CMK (cell line): ENCODE data around the gene GCNT4.

Experiments
- DNase-seq: peaks from one replicate; pipeline ENCODE4 v3.0.0-alpha.2; 2010; ENCODE audit warnings: low read depth

Gene GCNT4

DNA sequence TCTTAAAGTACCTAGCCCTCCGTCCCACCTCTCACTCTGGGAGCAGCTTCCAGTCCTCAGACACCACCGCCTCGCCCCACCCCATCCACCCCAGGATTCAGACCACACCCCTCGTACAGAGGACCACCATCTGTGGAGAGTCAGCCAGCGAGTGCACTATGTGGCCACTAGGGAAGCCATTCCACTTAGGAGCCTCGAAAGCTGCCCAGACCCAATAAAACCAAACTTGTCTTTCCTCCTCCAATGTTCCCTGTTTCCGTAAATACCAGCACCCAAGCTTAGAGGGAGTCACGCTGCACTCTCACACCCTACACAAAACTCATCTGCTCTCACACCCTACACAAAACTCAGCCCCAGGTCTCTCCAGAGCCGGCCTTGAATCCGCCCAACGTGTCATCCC is 1.9 kb downstream of the GCNT4 start:
- no peak for DNase-seq

DNA sequence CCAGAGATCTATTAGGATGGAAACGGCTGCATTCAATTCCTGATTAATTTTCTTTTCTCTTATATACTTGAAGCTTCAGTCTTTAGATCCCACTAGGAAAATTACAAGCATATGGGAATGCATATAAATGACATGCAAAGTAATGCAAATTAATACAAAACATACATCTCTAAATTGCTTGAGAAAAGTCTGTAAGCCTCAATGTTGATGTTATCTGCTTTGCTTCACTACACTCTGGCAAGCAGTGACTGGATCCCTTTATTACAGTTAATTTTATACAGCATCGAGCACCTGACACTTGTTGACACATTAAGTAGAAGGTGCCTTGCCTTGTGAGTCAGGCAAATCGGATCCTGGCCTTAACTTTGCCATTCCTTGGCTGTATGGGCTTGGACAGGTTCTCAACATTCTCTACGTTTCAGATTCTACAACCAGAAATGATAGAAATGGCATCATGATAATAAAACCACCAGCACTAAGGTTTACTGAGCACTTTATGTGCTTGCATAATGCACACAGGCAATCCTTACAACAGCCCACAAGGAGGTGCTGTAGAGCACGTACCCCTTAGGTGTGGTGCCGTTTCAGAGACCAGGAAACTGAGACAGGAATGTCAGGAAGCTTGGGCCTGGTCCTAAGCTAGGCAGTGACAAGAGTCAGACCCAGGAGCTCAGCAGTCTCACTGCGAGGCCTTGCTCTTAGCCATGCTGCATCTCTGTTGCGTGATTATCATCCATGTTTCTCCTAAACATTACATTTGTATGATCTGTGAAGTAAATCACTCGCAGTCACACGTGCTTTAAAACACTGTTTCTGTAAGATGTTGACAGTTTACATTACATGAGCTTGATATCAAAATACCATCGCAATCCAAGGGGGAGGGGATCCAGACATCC is 2.7 kb downstream of the GCNT4 start:
- peak; percentile 33 for DNase-seq

DNA sequence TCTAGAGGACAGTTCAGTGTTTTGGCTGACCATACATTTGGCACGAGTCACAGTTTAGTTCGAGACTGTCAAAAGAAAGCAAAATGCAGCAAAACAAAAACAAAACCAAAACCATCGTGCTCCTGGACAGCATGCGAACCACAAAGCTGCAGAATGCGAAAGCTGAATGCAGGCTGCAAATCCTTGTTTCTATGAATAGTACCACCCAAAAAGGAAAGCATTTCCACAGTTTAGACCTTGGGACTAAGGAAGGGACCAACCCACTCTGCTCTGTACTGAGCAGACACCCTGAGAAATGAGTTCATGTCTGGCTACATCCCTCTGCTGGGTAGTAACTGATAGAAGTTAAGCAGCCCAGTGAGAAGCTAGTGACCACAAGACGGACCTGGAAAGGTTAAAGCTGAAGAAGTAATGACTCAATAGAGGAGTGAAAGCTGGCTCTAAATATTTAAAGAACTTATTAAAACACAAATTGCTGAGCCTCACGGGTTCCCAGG is 3.9 kb downstream of the GCNT4 start:
- DNase-seq = no peak

DNA sequence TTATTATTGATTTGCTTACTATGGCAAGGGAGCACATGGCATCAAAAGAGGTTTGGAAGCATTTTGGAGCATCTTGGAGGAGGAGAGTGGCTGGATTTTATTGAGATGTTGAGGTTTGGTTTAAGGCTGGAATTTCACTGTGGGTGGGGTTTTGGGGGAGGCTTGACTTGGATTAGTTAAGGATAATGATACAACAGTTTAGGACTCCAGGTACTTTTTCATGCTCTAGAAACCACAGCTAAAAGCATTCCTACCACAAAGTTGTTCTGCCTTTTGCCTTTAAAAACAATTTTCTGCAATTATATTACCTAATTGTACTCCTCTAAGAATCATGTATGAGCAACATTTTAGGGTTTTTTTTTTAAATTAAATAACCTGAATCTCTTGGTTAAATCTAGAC is 5.0 kb downstream of the GCNT4 start:
- DNase-seq = no peak

DNA sequence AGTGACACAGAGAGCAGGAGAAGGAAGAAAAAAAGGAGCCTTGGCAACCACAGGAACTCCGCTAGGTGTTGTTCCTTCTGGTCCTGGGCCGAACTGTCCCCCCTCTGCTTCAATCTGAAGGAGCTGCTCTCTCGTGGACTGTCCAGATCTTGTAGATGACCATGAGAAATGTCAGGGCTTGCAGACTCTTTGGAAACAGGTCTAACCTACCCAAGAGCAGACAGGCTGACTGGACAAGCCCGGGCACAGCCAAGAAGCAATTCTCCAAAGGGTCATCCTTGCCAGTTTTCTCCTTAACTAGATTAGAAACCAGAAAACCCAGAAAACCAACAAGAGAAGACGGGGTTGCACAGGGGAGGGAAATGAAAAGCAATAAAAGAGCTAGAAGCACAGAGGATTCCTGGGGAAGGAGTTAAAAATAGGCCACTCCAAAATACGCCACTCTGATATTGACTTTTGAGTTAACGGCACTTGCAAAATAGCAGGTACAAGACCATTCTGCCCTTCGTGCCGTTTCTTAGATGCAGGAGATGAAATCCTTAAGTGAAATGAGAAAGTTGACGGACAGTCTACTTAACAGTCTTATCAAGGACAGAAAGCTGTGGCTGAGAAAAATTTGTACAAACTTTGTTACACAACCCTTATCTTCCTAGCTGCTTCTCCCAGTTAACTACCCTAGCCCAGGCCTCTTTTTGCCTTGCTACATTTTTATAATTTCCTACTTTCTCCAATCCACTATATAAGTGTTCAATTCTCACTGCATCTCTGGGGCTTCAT is 5.8 kb downstream of the GCNT4 start:
- no peak for DNase-seq

DNA sequence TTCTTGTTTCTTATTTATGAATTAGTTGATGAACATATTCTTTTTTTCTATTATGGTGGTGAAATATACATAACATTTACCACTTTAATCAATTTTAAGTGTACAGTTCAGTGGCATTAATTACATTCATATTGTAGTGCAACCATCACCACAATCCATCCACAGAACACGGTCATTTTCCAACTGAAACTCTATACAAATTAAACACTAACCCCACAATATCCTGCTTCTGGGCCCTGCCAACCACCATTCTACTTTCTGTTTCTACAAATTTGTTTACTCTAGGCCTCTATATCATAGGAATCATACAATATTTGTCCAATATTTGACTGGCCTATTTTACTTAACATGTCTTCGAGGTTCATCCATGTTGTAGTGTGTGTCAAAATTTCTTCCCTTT is 7.3 kb downstream of the GCNT4 start:
- DNase-seq = no peak

DNA sequence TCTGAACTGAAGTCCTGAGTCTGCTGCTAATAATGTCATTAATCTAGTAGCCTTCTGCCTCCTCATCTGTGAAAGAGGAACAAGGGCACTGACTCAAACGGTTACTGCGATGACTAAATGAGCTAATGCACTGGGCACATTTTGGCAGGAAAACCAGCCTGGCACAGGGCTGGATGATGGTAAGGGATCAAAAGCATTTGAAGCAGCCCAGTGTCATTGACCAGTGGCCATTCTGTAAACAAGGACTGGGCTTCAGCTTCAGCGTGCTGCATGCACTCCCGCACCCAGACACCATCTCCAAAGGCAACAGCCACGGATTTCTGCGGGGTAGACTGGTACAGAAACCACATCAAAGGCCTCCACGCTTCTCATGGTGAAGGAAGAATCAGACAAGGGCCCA is 8.0 kb downstream of the GCNT4 start:
- no peak for DNase-seq

DNA sequence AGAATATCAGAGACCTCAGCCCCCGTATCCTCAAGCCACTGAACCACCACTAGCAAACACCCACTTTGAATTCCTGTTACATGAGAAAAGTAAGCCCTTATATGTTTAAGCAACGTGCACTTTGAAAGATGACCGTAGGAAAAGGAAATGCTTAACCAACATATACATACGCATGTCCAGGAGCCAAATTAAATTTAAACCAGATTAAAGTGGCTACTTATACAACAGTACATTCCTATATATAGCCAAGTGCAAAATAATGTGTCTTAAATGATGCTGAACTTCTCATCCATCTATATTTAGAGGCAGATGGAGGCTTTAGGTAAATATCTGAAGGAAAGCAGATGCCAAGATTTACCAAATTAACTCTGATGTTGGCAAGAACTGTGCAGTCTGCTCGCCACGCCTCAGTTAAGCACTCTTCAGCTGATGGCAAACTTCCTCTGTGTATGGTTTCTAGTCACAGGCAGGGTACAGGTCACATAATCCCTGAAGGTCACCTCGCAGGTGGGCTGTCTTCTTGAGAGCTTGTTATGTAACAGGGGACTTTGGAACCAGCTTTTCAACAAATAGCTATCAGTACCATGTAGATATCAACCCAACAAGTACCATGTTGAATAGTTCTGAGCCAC is 8.6 kb downstream of the GCNT4 start:
- DNase-seq = no peak

DNA sequence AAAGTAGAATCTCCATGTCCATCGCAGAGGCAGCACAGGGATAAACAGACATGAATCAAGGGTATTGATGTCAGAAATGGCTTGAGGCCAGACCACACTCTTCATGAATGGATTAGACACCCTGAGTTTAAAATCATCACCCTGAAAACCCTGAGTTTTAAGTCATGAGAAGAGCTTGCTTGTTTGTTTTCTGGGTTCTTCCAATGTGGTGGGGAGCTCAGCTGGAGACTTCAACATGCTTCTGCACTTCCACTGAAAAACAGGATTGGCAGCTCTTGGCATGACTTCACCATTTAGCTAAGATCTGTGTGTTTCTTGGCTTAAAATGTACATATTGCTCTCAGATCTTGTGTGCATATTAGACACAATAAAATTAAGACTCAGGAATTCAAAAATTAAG is 9.8 kb downstream of the GCNT4 start:
- DNase-seq = no peak

DNA sequence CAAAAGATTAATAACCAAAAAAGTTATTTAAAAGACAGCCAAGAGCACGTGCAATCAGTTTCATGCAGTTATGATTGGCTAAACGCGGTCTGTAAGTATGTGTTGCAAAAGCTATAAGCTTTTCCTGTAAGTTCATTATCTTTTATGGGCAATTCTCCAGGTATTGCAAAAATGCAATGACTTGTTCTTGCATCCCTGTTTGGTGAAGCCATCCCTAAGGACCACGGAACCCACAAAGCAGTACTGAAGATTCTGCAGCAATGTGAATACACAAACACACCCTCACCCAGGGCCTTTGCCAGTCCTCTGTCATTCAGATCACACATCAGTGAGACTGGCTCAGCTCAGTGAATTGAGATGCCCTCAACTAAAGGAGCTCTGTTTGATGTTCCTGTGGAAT is 11.4 kb downstream of the GCNT4 start:
- no peak for DNase-seq

DNA sequence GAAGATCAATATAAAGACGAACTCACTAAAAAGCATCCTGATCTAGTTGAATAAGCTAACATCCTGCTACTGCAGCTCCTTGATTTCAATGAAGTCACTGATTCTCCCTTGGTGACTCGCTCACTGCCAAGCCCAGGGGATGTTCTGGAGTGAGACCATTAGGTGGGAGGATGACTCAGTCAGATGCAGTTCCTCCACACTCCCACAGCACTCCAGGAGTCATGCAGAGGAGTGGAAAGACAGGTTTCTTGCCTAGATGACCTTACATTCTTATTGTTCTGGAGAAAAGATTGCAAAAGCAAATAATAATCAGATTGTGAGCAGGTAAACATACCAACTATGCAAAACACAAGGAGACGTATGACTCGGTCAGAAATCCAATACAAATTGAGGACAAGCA is 15.3 kb downstream of the GCNT4 start:
- DNase-seq = no peak

DNA sequence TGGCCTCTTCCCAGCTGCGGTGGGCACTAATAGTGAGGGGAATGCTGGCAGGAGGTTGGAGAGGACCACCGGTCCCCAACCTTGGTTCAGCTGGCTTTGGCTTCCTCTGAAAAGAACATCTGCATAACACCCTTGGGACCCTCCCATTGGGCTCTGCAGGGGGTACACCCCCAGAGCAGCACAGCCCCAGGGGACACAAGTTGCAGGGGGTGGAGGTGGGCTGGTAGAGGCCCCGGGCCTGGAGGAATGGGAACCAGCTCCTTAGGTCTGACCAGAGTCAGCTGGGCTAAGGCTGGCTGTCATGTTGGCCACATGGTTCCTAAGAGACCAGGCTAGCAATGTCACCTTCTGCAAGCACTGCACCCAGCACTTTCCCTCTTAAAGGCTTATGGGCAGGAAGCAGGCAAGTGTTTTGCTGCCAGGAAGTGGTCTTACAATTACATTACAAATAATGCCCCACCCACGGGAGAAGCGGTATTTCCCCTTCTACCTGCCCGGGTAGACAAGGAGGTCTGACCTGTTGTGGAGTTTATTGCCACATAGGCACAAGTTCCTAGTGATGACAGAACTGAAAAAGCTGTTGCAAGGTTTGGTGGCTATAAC is 18.1 kb downstream of the GCNT4 start:
- DNase-seq = no peak

DNA sequence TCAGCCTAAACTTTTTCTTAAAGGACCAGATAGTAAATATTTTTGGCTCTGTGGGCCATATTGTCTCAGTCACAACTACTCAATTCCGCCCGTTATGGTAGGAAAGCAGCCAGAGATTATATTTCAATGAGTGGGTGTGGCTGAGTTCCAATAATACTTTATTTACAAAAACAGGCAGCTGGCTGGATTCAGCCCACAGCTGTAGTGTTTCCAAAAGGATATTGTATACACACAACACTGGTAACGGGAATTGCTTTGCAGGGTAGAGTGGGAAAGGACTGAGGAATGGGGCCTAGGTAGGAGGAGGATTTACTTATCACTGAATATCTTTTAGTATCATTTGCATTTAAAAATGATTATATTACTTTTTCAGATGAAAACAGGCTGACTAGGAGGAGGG is 21.0 kb downstream of the GCNT4 start:
- no peak for DNase-seq

DNA sequence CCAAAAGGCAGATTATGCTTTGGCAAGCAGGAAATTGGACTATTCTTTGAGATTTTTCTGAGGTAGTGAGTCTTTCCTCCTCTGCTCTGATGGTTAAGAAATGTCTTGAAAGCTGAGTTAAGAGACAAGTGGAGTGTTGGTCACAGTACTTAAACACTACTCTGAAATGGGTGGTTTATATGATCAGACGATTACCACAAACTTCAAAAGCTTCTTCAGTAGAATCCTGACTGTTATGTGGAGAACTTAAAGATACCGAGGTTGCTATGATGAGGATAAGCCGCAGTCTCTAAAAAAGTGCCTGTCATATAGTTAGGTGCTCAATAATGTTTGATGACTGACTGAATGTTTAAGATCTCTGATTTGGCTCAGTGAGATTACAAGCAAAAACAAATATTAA is 24.3 kb downstream of the GCNT4 start:
- no peak for DNase-seq

DNA sequence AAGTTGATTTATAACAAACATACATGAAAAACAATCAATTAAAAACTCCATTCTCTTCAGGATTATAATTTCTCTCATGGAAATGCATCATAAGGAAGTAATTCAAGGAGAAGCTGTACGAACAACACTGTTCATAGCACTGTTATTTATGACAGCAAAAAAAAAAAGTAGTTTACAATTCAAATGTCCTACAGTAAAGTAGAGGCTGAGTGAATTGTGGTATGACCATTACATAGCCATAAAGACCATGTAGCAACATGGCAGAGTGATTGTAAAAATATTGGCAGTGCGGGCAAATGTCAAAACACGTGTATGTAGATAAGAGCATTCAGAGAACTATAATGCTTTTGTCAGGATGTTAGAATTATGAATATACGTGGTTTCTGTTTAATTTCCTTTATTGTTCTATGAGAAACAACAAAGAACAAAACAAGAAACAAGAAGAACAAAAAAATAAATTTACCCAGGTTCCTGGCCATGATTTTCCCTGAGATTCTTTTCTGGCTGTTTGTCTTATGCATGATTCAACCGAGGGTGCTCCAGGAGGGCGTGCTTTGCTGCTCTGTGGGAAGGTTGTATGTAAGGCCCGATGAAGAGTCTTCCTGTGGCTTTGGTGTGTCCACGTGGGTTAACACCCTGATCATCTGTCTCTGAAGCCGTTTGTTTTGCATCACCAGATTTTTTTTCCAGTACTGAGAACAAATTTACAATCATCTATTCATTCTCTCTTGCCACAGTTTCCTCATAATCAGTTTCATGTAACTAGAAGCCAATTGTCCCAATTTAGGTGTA is 28.8 kb downstream of the GCNT4 start:
- DNase-seq = no peak

DNA sequence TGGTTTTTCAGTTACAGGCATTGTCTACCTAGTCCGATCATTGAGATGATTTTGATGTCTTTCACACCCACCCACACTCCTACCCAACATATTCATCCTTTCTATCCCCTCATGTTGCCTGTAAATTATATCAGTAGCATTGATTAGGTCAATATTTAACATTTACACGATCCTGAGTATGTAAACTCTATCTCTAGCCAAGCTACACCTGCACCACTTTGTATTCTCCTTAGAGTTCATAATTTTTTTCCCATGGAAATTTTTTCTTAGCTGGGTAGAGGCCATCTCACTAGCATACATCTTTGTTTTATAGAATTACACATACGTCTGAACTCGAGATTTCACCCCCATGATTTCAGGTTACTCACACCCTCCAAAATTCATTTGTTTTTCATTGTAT is 30.6 kb downstream of the GCNT4 start:
- no peak for DNase-seq

DNA sequence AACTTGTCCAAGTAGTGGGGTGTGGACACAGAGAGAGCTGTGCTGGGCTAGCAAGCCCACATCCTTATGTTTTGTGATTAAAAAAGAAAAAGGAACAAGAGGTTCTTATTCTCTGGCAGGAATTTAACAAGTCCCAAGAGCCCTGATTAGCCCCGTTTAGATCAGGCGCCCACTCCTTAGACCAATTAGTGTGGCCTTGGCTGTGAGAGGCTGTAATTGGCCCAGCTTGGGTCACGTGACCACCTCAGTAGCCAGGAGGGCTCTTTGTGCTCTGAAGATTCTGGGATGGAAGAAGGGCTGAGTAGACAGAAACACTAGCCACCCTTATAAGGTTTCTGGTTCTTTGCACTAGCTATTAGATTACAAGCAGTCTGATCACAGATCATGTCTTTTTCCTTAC is 31.1 kb downstream of the GCNT4 start:
- no peak for DNase-seq

DNA sequence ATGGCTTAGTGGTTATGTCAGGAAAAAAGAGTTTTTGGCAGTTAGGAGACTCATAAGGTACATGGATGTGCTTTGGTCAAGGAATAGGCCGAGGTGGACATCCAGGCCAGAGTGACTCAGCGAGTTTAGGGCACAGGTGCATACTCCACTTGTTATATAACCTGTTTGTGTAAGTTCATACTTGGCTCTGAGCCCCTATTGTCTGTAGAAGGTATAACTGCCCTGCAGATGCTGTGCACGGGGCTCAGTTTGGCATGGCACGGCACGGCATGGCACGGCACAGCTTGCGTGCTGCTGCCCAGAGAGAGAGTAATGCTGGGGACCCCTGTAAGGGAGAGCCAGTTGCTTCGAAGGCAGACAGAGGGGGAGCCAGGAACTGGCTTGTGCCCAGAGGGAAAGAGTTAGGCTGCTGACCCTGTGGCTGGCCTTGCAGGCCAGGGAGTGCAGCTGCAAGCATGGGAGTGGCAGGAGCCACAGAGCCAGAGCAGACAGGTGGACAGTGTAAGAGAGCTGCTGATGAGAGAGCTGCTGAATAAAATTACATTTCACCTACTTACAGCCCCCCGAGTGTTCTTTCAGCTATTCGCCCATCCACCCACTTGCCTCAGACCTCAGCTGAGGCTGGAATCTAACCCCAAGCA is 32.2 kb downstream of the GCNT4 start:
- no peak for DNase-seq

DNA sequence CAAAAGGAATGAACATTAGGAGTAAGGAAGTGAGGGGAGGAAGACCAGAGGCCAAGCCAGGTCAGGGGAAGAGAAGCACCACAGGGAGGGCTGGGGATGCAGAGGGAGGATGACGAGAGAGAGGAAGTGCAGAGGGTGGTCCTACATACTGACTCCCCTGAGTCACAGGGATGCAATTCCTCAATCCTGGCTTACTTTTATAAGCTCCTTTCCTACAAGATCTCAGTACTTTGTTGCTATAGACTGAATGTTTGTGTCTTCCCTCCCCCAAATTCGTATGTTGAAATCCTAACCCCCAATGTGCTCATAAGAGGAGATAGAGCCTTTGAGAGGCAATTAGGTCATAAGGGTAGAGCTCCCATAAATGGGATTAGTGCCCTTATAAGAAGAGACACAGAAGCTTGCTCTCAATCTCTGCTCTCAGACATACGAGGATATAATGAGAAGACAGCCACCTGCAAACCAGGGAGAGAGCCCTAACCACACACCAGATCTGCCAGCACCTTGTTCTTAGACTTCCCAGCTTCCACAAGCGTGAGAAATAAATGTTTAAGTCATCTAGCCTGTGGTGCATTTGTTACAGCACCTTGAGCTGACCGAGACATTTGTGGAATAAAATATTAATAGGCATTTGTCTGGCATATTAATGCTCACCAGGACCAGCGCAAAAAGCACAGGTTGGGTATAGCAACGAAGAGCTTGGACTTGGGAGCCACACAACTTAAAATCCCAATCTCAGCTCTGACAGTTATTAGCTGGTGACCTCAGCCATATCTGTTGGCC is 33.4 kb downstream of the GCNT4 start:
- no peak for DNase-seq

DNA sequence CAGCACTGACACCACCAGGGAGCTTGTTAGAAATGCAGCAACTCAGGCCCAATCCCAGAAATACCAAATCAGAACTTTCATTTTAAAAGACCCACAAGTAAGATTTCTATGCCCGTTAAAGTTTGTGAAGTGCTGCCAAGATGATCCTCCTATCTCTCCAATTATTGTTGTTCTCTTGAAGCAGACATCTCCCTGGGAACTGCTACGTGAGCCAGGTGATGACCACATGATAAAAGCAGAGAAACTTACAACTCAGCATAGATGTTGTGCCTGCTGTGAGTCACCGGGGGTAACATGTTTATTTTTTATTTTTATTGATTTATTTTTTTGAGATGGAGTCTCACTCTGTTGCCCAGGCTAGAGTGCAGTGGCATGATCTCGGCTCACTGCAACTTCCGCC is 34.4 kb downstream of the GCNT4 start:
- no peak for DNase-seq
